Neural cell (in vitro differentiated cells): ENCODE measurements around the gene HIBADH. TPM values are rescaled to one million over a fixed set of nuclear protein-coding genes. Genes with fewer than 3 reads are reported as not detected.

Experiments
- H2AFZ ChIP-seq: fragments of 200-600, 300-800 bp; sonication (generic), shearing (Covaris generic); 2 replicates; pipeline ENCODE4 v1.6.0; 2014; ENCODE audit warnings: low read depth, mild to moderate bottlenecking, antibody characterized with exemption, low read length, moderate library complexity
- H3F3A ChIP-seq: fragments of 200-600 bp; shearing (Covaris generic); 2 replicates; pipeline ENCODE4 v1.6.1; 2016; ENCODE audit warnings: mild to moderate bottlenecking, moderate library complexity, mixed read lengths, antibody characterized with exemption, low read length; ENCODE audit not compliant: insufficient read depth, poor library complexity, severe bottlenecking
- H3K27ac ChIP-seq: fragments of 200-600, 300-800 bp; sonication (generic), shearing (Covaris generic); 2 replicates; pipeline ENCODE4 v1.5.1; 2014; ENCODE audit warnings: mild to moderate bottlenecking, low read length, moderate library complexity
- H3K27me3 ChIP-seq: fragments of 300-800, 200-600 bp; sonication (generic), shearing (Covaris generic); 2 replicates; pipeline ENCODE4 v1.6.0; 2014; ENCODE audit warnings: mild to moderate bottlenecking, low read depth, low read length, moderate library complexity; ENCODE audit not compliant: insufficient read depth
- H3K36me3 ChIP-seq: fragments of 300-800, 200-600 bp; sonication (generic), shearing (Covaris generic); 2 replicates; pipeline ENCODE4 v1.5.1; 2014; ENCODE audit warnings: mild to moderate bottlenecking, antibody characterized with exemption, low read length, moderate library complexity; ENCODE audit not compliant: insufficient read depth
- H3K4me2 ChIP-seq: fragments of 300-800, 200-600 bp; sonication (generic), shearing (Covaris generic); 2 replicates; pipeline ENCODE4 v1.6.0; 2014; ENCODE audit warnings: mild to moderate bottlenecking, low read length
- H3K4me3 ChIP-seq: fragments of 300-800, 200-600 bp; sonication (generic), shearing (Covaris generic); 2 replicates; pipeline ENCODE4 v1.5.1; 2014; ENCODE audit warnings: mild to moderate bottlenecking, low read length, moderate library complexity
- H3K79me2 ChIP-seq: fragments of 200-600 bp; shearing (Covaris generic); replicated peaks from 2 replicates; pipeline ENCODE4 v1.6.0; 2014; ENCODE audit warnings: mild to moderate bottlenecking, low read length, moderate library complexity; ENCODE audit not compliant: insufficient read depth
- H3K9ac ChIP-seq: fragments of 300-800, 200-600 bp; sonication (generic), shearing (Covaris generic); 2 replicates; pipeline ENCODE4 v1.6.1; 2016; ENCODE audit warnings: mild to moderate bottlenecking, low read length, mixed read lengths
- H3K9me2 ChIP-seq: fragments of 200-600 bp; shearing (Covaris generic); 2 replicates; pipeline ENCODE4 v1.6.1; 2016; ENCODE audit warnings: mild to moderate bottlenecking, low read length, mixed read lengths; ENCODE audit not compliant: insufficient read depth
- H3K9me3 ChIP-seq: fragments of 200-600, 300-800 bp; sonication (generic), shearing (Covaris generic); 2 replicates; pipeline ENCODE4 v1.6.1; 2016; ENCODE audit warnings: mild to moderate bottlenecking, mixed run types, low read length, moderate library complexity, mixed read lengths
- H4K20me1 ChIP-seq: fragments of 200-600 bp; shearing (Covaris generic); 2 replicates; pipeline ENCODE4 v1.6.1; 2016; ENCODE audit warnings: mild to moderate bottlenecking, mixed run types; ENCODE audit not compliant: insufficient read depth
- EP300 ChIP-seq: fragments of 450-650 bp; conservative IDR thresholded peaks from 2 replicates; pipeline ENCODE4 v1.6.1; 2014; ENCODE audit warnings: antibody characterized with exemption, mild to moderate bottlenecking, moderate library complexity; ENCODE audit not compliant: poor library complexity, severe bottlenecking
- EZH2 ChIP-seq: fragments of 200-600, 300-800 bp; shearing (Covaris generic), sonication (generic); IDR thresholded peaks from 2 replicates; pipeline ENCODE4 v1.6.1; 2014; ENCODE audit warnings: antibody characterized with exemption, low read length, borderline replicate concordance, mild to moderate bottlenecking; ENCODE audit not compliant: insufficient read depth, poor library complexity, severe bottlenecking
- MXI1 ChIP-seq: fragments of 450-650 bp; conservative IDR thresholded peaks from 2 replicates; pipeline ENCODE4 v1.6.1; 2014; ENCODE audit warnings: antibody characterized with exemption, mild to moderate bottlenecking; ENCODE audit not compliant: poor library complexity, severe bottlenecking
- POLR2AphosphoS5 ChIP-seq: IDR thresholded peaks from 2 replicates; pipeline ENCODE4 v1.6.1; 2012
- RAD21 ChIP-seq: fragments of 450-650 bp; conservative IDR thresholded peaks from 2 replicates; pipeline ENCODE4 v1.6.1; 2014; ENCODE audit warnings: antibody characterized with exemption, mild to moderate bottlenecking, moderate library complexity
- REST ChIP-seq: IDR thresholded peaks from 2 replicates; pipeline ENCODE4 v1.6.1; 2012; ENCODE audit warnings: borderline replicate concordance
- SMC3 ChIP-seq: fragments of 450-650 bp; conservative IDR thresholded peaks from 2 replicates; pipeline ENCODE4 v1.6.1; 2014; ENCODE audit warnings: antibody characterized with exemption, mild to moderate bottlenecking, moderate library complexity; ENCODE audit not compliant: poor library complexity
- TAF1 ChIP-seq: IDR thresholded peaks from 2 replicates; pipeline ENCODE4 v1.6.1; 2012; ENCODE audit warnings: low read depth
- polyA plus RNA-seq: library from polyadenylated mRNA; depleted of rRNA; stranded (reverse); fragments of >200 nt; gene quantifications from 2 replicates; pipeline ENCODE4 v1.2.3, GENCODE V29; 2014
- TF ChIP-seq, protein P1 (sequence below): fragments of 450-650 bp; IDR thresholded peaks from 2 replicates; pipeline ENCODE4 v1.5.1; 2014; ENCODE audit warnings: antibody characterized with exemption, mild to moderate bottlenecking, moderate library complexity; ENCODE audit not compliant: poor library complexity, severe bottlenecking

Gene HIBADH
- polyA plus RNA-seq, 1 donor from 2014 or later: 14.4 TPM

DNA sequence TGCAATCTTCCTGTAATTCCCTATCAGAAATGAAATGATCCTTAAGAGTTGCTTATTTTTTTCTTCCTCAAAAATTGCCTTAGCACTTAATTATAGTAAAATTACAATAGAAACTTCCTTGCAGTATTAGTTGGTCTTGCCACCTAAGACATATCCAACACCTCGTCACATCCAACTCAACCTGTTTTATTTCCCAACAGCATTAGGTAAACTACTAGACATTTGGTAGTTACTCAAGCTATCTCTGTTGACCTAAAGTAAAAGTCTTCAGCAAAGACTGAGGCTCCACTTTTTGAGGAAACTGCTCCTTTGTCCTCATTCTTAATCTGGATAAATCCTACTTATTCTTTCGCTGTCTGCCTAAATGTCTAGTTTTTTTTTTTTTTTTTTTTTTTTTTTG lies 20.4 kb downstream of the HIBADH start:
- no peaks in the 10 kb centered on the region for H3K36me3 ChIP-seq
- no peak overlapping the region for H3K9ac ChIP-seq
- TF ChIP-seq POLR2AphosphoS5 (no peak), EP300 (no peak), MXI1 (no peak), SMC3 (no peak), RAD21 (no peak), EZH2 (no peak), REST (no peak)
- TF ChIP-seq, protein P1, sequence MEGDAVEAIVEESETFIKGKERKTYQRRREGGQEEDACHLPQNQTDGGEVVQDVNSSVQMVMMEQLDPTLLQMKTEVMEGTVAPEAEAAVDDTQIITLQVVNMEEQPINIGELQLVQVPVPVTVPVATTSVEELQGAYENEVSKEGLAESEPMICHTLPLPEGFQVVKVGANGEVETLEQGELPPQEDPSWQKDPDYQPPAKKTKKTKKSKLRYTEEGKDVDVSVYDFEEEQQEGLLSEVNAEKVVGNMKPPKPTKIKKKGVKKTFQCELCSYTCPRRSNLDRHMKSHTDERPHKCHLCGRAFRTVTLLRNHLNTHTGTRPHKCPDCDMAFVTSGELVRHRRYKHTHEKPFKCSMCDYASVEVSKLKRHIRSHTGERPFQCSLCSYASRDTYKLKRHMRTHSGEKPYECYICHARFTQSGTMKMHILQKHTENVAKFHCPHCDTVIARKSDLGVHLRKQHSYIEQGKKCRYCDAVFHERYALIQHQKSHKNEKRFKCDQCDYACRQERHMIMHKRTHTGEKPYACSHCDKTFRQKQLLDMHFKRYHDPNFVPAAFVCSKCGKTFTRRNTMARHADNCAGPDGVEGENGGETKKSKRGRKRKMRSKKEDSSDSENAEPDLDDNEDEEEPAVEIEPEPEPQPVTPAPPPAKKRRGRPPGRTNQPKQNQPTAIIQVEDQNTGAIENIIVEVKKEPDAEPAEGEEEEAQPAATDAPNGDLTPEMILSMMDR: no peak
- H3K4me3 ChIP-seq: no peak overlapping the region
- H3K9me2 ChIP-seq: no peaks in the 10 kb centered on the region
- no peak overlapping the region for H2AFZ ChIP-seq
- no peaks in the 10 kb centered on the region for H3K79me2 ChIP-seq
- H3K27me3 ChIP-seq: no peaks in the 10 kb centered on the region
- H3K4me2 ChIP-seq: no peak overlapping the region
- H3K27ac ChIP-seq: no peak overlapping the region
- no peaks in the 10 kb centered on the region for H4K20me1 ChIP-seq
- H3F3A ChIP-seq: no peaks in the 10 kb centered on the region
- no peaks in the 10 kb centered on the region for H3K9me3 ChIP-seq

GRCh38 chr7:27641581-27642230 lies 21.0 kb downstream of the HIBADH start:
- Histone ChIP-seq H3F3A (no peaks in the 10 kb centered on the region), H3K27ac (no peak overlapping the region), H3K9me3 (no peaks in the 10 kb centered on the region), H2AFZ (no peak overlapping the region), H3K36me3 (no peaks in the 10 kb centered on the region), H3K79me2 (no peaks in the 10 kb centered on the region), H3K9ac (no peak overlapping the region), H3K4me2 (no peak overlapping the region), H3K4me3 (no peak overlapping the region), H4K20me1 (no peaks in the 10 kb centered on the region), H3K9me2 (no peaks in the 10 kb centered on the region), H3K27me3 (no peaks in the 10 kb centered on the region)
- TF ChIP-seq EP300 (no peak), MXI1 (no peak), EZH2 (no peak), RAD21 (no peak), REST (no peak), POLR2AphosphoS5 (no peak), SMC3 (no peak), TAF1 (no peak)
- TF ChIP-seq, protein P1: no peak
